ENCODE results near the gene PITPNM3.
A peak's percentile ranks its signal among the peaks of the same experiment; 100 is the strongest.

DNA sequence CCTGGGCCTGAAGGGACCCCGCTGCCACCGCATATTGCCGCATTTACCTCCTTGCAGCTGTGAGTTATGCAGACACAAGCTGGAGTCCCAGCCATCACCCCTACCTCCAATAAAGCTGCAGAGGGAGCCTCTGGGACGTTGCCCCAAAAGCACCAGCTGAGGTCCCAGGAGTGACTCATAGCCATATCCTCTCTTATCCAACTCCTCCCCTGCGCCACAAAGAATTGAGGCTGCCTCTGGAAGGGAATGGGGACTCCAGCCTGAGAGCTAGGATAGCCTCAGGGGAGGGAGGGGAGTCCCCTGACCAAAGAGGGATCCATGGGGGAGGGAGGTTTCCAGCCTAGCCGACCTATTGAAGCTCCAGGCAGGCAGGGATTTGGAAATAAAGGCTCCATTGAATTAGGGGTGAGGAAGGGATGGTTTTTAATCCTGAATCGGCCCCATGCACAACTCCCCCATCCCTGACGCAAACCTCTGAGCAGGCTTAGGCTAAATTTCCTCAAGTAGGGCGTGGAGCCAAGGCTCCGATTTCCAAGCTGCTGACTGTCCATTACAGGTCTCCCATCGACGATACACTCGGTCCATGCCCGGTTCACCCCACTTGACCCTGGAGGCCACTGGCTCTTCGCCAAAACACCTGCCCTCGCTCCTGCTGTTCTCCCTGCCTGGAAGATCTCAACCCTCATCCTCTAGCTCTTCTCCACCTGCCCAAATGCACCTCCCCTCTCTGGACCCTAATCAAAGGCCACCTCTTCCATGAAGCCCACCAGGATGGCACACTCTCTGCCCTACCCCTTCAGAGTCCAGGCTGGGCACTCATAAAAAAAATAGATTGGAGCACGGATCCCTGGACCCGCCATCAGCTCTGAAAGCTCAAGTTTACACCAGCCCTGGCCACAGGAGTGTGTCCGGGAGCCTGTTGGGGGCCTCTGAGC, 84.6 kb downstream of the PITPNM3 start:
- TF ChIP-seq CTCF (conservative IDR thresholded peaks at IDR 0.05 in 1 of 2, IDR thresholded peaks at IDR 0.05 in 1 of 2; ENCODE audit: extremely low read depth in 1 of 2, insufficient read depth in 1 of 2, low read depth in 1 of 2, low read length in 2 of 2) (peak in 1 of 2 donors; percentile 35), EZH2 (IDR thresholded peaks at IDR 0.05; ENCODE audit: borderline replicate concordance, low read length) (no peak)
